GM19438 (cell line): Measurements from ENCODE around the gene SYNE1.

Experiments
- ATAC-seq: cut with Tn5 transposase; IDR thresholded peaks from one replicate; pipeline ENCODE4 v1.9.1; 2021; ENCODE audit warnings: low read depth; ENCODE audit not compliant: unreplicated experiment

Gene SYNE1

DNA sequence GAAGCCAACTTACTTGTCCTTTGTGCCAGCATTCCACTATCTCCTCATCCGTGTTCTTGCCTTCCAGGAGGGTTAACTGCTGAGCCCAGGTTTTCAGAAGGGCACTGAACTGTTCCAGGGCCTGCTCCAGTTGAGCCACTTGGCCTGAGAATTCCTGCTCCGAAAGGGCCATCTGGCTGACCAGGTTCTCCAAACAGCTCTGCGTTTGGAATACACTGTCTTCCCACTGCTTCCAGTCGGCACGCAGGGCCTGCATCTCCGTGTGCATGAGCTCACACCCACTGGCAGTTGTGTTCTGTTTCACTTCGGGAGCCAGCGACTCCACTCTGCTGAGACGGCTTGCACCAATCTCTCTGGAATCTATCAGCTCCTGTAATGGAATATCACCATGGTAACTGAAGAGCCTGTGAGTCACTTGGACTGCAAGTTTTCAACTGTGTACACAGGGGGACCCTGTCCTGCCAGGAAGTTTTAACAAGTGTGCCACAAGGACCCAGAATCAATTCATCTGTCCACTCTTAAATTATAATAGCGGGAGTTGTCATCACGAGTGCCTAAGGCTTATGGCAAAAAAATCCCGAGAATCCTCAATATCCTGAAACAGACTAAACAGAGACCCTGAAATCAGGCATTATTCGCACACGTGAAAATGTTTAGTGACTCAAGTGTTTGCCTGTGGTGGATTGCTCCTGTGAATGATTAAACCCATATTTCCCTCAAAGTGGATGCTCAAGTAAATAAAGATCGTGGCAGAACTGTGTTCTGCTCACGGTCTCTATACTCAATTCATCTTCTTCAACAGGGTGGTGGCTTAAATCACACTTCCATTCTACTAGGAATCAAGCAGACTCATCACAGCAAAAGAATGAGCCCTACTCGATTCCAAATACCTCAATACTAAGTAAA lies 255.9 kb downstream of the SYNE1 start:
- no peak for ATAC-seq

DNA sequence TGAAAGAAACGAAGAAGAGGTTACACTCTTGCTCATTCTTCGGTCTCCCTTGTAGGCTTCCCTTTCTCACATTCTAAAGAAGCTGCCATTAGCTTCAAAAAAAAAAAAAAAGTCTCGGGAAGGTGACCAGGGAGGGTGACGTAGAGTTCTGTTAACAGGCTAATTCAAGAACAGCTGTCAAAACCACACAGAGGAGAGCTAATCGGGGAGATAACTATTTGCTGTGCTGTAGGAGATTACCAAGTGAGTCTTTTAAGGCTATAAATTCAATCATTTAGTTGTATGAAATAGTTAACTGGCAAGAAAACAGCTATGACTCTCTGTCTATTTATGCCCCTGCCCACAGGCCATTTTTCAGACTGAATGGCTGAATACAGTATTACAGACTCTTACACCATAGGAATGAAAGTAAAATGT lies 256.8 kb downstream of the SYNE1 start:
- ATAC-seq: no peak

DNA sequence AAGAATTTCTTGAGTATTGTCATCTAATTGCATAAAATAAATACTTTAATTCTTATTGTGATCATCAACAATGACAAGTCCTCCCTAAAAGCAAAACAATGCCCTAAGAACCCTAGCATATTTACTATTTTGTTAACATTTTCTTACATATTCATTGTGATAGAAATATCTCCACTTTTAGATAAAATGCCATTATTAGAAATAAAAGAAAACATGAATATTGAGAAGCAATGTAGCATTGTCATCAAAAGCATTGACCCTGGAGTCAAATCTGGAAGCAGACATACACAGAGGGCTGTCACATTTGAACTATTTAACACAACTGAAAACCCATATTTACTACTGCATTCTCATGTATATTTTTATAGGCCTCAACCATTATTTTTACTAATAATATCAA lies 257.7 kb downstream of the SYNE1 start:
- ATAC-seq: no peak

DNA sequence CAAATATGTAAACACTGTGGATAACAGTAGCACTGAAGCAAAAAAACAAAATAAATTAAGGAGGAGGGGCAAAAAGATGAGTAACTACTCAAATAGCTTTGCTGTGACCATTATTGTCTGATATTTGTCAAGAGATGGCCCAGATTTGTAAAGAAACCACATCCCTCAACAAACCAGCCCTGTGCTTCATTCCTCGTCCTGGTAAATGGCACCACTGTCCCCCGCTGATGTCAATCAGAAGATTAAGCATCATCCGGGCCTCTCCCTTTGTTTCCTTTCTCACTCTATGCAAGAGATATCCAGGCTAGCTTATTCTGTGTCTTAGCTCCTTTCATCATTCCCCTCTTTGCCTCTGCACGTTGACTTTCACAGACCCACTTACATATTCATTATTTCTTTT lies 259.0 kb downstream of the SYNE1 start:
- no peak for ATAC-seq

DNA sequence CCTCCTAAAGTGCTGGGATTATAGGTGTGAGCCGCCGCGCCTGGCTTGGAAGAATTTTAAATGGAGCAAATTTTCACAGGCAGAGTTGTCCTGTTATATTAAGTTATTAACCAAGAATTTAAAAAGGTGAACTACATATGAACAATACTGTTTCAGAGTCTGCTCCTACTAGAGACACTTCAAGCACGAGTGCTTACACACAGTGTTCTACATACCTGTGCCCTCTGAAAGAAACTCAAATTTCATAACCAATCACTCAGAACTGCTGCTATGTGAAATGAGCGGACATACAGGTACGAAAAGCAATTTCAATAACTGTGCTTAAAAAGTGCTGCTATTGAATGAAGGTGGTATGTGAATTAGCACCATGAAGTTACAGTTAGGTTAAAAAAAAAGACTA lies 262.0 kb downstream of the SYNE1 start:
- ATAC-seq: no peak

DNA sequence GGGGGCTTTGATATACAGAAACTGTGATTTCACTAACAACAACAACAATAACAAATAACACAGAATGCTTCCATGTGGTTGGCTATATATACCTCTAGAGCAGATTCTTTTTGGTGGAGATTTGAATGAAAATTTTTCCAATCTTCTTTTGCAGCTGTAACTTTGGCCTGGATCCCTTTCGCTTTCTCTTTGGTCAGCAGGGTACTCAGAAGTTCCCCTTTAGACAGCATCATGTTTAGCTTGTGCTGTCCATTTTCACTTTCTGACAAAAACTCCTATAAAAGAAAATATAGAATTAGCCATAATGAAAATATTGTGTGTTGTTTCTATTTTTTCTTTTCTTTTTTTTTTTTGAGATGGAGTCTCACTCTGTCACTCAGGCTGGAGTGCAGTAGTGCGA lies 264.2 kb downstream of the SYNE1 start:
- no peak for ATAC-seq

DNA sequence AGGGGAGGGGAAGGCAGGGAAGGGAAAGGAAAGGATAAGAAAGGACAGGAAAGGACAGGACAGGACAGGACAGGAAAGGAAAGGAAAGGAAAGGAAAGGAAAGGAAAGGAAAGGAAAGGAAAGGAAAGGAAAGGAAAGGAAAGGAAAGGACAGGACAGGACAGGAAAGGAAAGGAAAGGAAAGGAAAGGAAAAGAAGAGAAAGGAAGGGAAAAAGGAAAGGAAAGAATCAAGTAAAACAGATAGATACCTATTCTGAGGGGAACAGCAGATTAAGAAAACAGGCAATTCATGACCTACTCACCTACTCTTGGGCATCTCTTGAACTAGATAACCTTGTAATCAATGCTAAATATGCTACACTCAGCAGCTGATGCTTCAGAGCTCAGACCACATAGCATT lies 265.4 kb downstream of the SYNE1 start:
- no peak for ATAC-seq

DNA sequence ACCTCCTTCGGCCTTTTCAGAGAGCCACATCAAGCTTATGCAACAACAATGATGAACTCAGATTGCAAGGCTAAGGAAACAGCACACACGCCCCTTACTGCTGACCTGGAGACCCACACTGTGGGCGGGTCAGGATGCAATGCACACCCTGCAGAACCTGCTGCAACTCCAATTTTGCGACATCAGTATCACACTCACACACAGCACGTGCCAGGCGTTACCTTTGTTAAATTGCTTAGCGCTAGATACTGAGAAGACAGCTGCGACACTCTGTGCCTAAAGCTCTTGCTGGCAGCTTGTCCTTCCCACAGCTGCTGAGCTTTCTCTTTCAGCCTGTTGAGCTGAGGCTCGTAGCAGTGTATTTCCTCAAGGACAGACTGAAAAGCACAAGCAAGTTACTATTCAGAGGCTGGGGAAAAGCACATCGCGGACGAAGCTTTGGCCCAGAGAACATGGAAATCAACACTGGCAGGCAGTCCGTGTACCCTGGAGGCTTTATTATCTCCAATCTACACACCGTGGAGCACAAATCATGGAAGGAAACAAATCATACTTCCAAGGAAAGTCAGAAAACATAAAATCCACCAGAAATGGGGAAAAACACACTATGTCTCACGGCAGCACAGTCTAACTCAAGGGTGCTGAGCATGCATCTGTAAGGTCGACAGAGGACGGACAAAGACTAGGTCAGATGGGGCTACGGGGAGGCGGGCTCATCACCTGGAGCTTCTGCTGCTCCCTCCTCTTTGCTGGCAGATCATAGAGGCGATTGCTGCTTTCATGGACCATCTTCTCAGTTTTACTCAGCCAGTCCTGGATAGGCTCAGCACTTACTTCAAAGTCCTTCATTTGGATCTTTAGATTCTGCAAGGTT lies 268.2 kb downstream of the SYNE1 start:
- no peak for ATAC-seq

DNA sequence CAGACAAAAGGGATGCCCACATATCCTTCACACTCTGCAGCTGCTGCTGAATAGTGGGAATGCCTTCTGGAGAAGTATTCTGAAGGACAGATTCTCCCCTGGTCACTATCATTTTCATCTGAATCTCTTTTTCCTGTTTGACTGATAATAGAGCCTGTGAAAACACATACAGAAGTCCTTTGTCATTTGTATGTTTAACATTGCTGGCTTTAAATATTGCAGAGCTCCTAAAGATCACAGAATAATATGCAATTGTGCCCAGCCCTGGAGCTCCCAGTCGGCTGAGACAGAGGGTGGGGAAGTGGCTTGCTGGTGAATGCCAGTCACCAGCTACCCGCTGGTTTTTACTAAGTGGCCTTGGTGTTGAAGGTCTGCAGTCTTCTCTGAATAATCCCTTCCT lies 272.3 kb downstream of the SYNE1 start:
- ATAC-seq: no peak

DNA sequence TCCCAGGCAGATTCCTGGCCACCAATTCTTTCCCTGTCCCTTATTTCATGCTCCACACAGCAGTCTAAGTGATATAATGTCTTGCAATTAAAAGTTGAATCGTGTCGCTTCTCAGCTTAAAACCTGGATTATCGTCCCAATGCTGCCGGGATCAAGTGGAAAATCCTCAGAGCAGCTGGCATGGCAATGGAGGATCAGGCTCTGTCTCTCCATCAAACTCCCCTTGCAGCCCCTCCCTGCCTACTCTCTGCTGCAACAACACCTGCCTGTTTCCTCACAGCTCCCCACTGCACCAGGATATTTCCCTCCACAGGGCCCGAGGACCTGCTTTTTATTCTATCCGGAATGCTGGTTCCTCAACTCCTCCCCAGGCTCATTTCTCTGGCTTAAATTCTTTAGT lies 277.1 kb downstream of the SYNE1 start:
- ATAC-seq: no peak

DNA sequence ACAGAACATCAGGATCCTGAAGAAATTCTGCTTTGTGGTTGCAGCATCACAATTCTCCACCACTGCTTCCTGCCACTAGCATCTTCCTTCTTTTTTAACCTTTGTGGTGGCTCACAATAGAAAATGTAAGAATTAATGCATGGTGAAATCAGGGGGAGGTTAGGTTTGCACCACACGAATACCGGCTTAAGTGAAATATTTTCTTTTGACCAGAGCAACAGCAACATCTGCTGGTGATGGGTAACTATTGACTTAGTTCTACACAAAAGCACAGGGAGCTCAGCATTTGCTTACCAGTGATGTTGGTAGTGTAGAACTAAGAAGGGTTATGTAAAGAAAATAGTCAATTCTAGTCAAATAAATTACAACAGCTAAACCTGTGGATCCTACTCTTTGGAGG lies 280.5 kb downstream of the SYNE1 start:
- no peak for ATAC-seq

DNA sequence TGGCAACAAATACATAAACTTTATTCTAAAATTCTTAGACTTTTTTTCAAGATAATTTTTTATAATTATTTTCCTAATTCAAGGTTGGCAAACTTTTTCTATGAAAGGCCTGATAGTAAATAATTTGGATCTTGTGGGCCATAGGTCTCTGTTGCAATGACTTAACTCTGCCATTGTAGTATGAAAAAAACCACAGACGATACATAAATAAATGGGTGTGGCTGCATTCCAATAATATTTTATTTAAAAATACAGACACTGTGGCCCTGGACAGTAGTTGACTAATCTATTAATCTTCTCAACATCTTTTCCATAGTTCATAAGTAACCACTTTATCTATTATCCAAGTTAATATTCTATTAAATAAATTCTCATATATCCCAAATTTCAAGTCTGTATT lies 281.1 kb downstream of the SYNE1 start:
- no peak for ATAC-seq

DNA sequence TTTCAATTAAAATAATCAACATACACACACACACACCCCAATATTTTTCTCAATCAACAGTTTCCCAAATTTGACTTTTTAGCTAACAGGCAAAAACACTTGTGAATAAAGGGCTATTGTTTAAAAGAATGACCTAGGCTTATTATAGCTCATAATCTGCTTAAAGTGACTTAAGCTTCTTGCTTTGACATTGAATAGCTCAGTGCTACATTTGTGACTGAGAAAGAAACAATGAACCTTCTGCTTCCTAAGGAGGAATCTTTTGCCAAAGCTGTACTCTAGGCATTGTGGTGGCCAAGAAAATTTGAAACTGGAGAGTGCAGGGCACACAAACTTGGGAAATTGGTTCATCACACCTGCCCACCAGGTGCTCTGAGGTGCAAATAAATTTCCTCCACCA lies 282.0 kb downstream of the SYNE1 start:
- no peak for ATAC-seq

DNA sequence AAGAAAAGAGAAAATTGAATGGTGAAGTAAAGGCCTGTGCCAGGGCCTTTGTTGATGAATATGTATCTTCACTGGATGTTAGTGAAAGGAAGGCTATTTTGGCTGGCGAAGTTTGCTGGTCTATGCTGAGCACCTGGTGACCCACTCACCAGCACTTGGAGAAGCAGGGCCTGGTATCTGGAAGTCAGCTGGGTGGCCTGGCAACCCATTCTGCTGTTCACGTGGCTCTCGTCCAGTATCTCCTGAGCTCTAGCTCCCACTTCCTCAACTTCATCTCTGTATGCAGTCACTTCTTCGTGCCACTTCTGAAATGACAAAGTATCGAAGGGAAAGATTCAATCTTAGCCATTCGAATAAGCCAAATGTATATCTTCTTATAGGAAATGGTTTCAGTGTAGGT lies 283.7 kb downstream of the SYNE1 start:
- no peak for ATAC-seq

DNA sequence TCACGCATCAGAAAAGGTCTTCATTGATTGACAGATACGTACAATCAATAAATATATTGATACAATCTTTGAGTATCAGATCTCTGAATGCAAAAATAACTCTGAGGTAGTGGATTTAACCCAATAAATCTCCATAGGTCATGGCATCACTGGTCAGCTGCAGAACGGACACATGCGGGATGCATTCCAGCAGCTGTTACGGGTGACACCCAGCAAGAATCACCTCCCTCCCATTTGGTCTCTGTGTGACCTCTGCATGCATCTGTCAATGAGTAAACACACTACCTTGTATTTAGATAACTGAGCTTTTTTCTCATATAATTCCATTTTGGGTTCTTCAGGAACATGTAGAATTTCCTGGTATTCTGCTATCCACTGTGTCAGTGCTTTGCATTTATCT lies 285.4 kb downstream of the SYNE1 start:
- ATAC-seq: no peak

DNA sequence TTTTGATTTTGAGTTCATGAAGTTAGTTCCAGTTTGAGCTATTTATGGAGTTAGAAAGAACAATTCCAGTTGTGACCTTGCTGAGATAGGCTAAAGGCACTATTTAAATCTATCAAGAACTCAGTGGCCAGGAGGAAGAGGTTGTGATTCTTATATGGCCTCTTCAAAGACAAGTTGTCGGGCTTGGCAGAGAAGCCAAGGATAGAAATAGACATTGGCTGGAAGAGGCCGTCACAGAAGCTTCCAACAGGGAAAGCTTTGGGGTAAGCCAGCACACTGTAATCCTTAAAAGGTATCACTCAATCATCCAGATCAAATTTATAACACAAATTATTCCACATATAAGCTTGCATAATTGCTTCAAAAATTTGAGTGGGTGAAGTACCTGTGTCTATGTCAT lies 286.1 kb downstream of the SYNE1 start:
- no peak for ATAC-seq

DNA sequence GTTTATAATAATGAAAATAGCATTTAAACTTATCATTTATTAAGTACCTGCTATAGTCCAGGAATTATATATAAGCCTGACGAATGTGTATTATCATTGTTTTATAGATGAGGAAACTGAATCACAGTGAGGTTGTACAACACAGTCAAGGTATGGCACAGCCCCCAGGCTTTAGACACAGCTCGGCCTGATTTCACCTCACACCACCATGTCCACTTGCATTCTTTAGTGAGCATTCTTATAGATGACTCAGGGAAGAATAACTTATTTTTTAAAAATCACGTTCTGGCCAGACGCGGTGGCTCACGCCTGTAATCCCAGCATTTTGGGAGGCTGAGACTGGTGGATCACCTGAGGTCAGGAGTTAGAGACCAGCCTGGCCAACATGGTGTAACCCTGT lies 289.0 kb downstream of the SYNE1 start:
- ATAC-seq: no peak

DNA sequence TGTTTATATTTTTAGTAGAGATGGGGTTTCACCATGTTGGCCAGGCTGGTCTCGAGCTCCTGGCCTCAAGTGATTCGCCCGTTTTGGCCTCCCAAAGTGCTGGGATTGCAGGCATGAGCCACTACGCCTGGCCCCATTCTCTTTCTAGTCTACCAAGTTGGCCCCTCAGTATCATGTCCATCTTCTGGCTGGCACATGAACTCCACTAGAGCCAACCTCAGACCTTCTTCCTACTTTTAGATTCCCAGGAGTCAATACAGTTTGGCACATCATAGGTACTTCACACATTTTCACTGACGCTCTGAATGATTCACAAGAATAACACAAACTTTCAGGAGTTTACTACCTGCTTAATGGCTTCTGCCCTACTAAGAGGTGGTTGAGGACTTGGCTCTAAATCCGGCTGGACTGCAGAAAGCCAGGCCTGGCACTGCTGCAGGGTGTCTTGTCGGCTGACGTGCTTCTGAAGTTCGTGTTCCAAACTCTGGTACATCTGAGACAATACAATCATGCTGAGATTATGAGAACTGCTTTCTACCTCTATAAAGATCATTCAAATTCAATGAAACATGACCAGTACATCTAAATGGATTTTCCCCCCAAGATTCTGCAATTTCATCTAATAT lies 293.3 kb downstream of the SYNE1 start:
- no peak for ATAC-seq

DNA sequence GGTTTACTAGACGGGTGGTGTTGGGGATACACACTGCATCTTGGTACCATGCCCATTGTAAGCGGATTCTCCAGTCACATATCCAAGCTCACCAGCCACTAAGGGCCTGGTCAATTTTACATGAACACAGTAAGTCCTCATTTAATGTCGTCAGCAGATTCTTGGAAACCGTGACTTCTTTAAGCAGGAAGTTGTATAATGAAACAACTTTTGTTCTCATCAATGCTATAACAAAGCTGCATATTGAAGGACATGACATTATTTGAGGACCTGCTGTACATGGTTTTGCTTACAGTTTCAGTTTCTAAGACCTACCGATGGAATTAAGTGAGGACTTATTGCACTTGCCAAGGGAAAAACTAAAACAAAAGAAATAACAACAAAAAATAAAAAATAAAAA lies 295.6 kb downstream of the SYNE1 start:
- no peak for ATAC-seq

DNA sequence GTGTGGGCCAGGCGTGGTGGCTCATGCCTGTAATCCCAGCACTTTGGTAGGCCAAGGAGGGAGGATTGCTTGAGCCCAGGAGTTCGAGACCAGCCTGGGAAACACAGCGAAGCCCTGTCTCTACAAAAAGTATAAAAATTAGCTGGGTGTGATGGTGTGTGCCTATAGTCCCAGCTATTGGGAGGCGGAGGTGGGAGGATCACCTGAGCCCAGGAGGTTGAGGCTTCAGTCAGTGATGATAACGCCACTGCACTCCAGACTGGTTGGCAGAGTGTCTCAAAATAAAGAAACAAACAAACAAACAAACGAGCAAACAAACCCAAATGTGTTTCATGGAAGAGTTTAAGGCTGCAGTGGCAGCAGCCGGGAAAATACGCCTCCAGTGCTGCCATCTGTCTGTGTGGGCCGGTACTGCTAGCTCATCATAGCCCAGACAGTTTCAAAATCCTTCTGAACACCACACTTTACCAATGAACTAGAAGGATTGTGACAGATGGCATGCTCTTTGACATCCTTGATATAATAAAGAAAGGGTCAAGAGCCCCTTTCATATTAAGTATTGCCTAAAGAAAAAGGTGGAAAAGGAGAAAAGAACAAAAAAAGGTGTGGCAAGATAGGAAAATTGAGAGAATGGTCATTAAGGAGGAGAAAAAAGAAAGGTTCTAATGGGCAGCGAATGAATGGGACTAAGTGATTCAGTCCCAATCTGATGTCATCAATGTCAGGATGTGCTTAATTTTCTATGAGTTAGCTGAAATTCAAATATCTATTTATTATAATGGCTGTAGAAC lies 298.6 kb downstream of the SYNE1 start:
- ATAC-seq: peak; percentile 93

DNA sequence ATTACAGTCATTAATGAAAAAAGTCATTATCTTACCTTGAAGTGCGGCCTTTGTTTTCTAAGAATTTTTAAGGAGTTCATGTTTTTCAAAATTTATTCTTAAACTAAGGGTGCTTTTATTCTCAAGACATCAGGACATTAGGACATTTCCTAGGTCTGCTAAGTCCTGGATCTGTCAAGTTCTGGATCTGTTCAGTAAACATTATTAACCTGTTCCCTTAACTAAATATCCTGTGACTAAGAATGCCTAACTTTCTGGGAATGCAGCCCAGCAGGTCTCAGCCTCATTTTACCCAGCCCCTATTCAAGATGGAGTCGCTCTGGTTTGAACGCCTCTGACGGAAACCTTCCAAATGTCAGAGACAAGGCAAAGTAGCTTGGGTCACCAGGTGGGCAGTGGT lies 302.6 kb downstream of the SYNE1 start:
- no peak for ATAC-seq
